GM15510 (cell line): ENCODE measurements around the gene TMEM19.

Experiments used
- POLR2A ChIP-seq: IDR thresholded peaks from 3 replicates; pipeline ENCODE4 v1.6.1; 2011; ENCODE audit warnings: borderline replicate concordance; ENCODE audit not compliant: insufficient read length; ENCODE audit errors: extremely low read depth

The TMEM19 gene

DNA sequence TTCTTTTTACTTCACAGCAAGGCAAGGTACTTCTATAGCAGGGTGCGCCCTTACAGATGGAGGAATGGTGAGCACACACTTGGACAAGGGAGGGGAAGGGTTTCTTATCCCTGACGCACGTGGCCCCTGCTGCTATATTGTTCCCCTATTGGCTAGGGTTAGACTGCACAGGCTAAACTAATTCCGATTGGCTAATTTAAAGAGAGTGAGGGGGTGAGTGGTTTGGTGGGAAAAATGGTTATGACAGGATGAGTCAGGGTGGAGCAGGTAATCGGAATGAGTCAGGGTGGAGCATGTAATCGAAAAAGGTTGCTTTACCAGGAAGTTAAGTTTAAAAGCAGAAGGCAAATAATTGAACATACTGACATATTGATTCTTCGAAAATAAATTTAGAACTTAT, 45.1 kb downstream of the TMEM19 start:
- no peak for TF ChIP-seq POLR2A

DNA sequence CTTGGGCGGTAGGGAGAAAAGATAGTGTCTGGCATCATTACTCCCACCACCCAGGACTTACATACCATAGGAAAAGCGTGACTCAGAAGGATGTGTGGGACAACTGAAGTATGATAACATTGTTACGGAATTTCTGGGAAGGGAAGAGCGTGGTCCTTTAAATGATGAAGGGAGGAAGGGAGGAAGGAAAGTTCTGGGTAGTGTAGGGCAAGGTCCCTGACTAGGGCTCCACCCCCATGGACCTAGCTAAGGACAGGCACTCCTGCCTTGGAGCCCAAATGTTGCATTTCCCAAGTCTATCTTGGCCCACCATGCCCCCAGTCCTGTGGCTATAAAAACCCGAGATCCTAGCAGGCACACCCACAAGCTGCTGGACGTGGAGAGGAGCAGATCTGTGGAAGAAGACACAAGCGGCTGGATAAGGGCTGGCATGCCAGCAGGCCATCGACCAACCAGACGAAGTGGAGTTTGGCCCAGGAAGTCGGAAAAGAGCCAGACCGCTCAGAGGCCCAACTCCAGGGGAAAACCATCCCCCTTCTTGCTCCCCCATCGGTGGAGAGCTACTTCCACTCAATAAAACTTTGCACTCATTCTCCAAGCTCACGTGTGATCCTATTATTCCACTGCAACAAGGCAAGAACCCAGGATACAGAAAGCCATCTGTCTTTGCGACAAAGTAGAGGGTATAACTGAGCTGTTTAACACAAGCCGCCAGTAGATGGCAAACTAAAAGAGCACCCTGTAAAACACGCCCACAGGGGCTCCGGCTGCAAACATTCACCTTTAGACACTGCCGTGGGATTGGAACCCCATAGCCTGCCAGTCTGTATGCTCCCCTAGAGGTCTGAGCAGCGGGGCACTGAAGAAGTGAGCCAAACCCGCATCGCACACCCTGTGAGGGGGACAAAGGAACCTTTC, 45.8 kb downstream of the TMEM19 start:
- no peak for TF ChIP-seq POLR2A

DNA sequence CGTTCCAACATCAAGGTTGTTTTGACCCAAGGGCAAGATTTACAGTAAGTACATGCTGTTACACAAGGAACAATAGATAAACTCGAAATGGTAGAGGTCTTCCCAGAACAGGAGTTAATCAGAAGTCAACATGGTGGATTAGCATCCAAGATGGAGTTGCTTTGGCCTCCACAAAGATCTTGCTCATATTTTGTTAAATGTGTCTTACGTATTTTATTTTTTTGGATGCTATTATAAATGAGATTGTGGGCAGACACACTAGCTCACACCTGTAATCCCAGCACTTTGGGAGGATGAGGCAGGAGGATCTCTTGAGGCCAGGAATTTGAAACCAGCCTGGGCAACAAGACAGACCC, 46.5 kb downstream of the TMEM19 start:
- TF ChIP-seq POLR2A = no peak

DNA sequence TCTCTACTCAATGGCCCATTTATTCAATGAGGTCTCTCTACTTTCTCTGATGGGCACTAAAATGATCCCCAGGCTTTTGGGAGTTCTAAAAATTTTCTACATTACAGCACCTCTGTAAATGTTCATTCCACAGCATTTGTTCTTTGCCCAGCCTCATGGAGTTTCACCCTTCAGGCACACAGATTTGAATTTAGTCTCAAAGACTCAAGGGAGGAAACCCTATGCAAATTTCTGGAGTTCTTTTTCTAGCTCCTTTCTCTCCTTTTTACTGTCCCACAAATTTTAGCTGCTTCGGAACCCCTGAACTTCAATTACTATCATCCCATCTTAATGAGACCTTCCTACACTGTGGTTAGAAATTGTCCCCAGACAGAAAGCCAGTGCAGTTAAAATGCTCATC, 51.3 kb downstream of the TMEM19 start:
- no peak for TF ChIP-seq POLR2A

DNA sequence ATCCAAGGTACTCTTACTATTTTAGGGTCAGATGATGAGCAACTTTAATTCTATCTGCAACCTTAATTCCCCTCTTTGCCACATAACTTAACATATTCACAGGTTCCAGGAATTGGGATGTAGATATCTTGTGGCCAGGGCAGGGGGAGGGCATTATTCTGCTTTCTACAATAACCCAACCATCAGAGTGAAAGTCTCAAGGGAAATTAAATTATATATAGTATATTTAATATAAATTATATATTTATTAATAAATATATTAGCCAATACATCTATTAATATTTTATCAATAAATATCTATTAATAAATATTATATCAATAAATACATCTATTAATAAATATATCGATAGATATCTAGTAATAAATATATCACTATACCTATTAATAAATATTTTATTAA, 57.1 kb downstream of the TMEM19 start:
- no peak for TF ChIP-seq POLR2A

DNA sequence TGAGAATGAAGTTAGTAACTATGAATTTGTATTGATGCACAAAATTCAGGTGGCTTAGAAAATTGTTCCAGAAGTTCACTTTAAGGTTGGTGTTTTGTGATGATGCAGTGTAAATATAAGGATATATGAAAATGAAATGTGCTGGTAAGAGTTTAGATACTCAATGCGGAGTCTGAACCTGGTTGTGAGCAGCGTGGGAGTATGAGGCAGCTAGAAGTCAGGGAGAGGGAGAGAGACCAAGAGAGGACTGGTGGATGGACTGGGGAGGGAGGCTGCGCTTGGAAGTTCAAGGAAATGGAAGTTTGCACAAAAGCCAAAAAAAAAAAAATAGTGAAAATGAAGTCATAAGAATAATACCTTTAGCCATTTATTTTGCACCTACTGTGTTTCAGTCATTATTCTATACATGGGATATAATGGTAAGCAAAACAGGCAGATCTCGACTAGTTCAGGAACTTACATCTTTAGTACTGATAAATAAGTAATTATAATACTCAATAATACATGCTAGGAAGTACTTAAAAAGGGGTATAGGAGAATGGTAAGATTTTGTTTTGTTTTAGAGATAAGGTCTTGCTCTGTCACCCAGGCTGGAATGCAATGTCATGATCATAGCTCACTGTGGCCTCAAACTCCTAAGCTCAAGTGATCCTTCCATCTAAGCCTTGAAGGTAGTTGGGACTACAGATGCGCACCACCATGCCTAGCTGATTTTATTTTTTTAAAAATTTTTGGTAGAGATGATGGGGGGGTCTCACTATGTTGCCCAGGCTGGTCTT, 58.8 kb downstream of the TMEM19 start:
- no peak for TF ChIP-seq POLR2A

DNA sequence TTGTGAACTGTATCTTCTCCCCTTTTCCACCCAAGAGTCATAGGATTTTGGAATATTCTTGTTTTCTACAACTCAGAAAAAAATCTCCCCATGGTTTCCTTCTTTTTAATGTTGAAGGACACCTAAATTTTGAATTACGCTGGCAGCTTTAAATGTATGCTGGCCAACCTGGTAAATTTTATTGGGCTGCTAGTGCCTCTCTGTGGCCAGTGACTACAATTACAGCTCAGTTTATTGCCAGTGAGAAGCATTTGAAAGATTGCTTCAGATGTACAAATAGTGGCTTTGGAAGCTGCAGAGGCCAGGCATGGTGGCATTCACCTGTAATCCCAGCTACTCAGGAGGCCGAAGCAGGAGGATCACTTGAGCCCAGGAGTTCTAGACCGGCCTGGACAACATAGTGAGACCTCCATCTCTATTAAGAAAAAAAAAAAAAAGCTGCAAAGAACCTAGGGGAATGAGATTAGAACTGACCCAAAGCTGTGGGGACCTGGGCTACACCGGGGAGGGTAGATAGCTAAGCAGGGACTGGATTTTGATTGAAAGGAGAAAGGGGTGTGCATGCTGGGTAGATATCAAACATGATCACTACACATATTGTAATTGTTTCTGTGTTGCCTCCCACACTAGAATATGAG, 61.2 kb downstream of the TMEM19 start:
- no peak for TF ChIP-seq POLR2A

DNA sequence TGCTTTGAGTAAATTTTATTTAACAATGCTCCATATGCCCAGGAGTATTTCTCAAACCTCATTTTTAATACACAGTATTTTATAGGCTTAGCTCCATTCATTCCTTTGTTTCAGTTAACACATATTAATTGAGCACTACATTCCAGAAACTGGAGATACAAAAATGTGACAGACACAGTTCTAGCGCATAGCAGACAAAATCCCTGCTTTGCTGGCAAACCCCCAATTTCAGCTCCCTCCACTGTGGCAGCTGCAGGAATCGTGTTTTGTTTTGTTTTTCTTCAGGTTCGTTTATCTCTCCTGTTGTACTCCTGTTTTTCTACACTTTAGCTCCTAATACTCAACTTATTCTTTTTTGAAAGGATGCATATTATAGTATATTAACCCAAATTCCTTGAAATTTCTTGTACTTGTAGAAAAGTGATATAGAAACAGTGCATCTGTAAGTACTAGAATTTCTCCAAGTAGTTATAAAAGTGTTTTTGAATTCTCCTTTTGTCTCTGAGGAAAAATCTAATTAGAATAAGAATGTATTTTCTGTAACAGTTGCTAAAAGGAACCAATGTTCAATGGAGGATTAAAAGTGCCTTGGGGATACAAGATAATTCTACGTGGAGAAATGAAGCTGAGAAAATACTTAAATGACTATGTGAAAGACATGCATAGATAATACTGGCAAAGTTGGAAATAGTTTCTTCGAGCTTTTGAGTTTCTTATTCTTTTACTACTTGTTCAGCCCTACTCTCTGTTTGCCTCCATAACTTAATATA, 62.4 kb downstream of the TMEM19 start:
- no peak for TF ChIP-seq POLR2A

DNA sequence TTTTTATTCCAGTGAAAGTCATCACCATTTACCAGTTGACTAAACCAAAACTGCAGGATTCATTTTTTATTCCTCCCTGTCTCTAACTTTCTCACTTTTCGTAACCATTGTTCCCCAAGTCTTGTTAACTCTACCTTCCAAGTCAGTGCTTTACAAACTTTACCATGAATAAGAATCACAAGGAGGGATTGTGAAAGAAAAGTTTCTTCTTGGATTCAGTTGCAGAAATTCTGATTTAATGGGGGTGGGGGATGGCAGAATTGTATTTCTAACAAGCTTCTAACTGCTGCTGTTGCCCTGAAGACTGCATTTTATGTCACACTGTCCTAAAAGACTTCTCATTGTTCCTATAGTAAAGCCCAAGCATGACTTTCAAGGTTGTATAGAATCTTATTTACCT, 63.8 kb downstream of the TMEM19 start:
- no peak for TF ChIP-seq POLR2A

DNA sequence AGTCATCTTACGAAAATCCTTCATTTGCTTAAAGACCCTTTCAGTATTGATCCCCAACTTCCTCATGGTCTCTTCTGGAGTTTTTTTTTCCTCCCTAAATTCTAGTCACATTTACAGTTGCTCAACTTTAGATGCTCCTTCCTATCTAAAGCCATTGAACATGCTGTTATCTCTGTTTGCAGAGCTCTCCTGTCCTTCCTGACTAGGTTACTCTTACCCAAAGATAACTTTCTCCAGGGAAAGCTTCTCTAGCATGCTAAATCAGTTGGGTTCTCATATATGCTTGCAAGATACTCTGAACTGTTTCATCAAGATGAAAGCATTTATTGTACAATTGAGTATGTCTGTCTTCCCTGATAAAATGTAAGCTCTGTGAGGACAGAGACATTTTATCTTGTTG, 67.0 kb downstream of the TMEM19 start:
- no peak for TF ChIP-seq POLR2A
